NB4 (cell line): ENCODE data around the gene VSIG2.

Experiments
- DNase-seq: peaks from one replicate; pipeline ENCODE4 v3.0.0; 2010; ENCODE audit warnings: low read depth
- H3K4me3 ChIP-seq: one replicate; pipeline ENCODE4 v1.5.1; 2011; ENCODE audit warnings: mild to moderate bottlenecking, low read depth, low read length, moderate library complexity
- MYC ChIP-seq: IDR thresholded peaks from 2 replicates; pipeline ENCODE4 v1.6.1; 2011; ENCODE audit warnings: low read depth, low read length
- POLR2A ChIP-seq: IDR thresholded peaks from 2 replicates; pipeline ENCODE4 v1.6.1; 2011; ENCODE audit warnings: mild to moderate bottlenecking; ENCODE audit not compliant: insufficient read length; ENCODE audit errors: extremely low read depth
- TF ChIP-seq, protein P1 (sequence below): IDR thresholded peaks from one replicate; pipeline ENCODE4 v1.5.1; 2012; ENCODE audit warnings: low read depth, low read length
- TF ChIP-seq, protein P2 (sequence below): IDR thresholded peaks from 2 replicates; pipeline ENCODE4 v1.6.1; 2011; ENCODE audit warnings: low read depth, low read length

Gene VSIG2

DNA sequence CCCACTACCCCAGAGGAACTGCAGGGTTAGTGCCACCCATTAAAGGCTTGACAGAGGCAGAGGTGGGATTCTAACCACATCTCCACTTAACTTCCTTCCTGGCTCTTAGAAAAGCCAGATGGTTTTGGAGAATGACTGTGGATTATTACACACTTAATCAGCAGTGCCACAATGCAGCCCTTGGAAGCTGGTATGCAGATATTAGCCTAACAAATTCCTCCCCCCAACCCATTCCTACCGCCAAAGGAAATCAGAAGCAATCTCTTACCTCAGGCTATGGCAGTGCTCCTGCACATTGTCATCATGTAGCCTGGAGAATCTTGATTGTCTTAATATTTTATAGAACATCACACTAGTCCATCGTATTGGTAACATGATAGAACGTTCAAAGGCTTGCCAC, 35.5 kb downstream of the VSIG2 start:
- DNase-seq = no peak
- TF ChIP-seq POLR2A (no peak), MYC (no peak)
- TF ChIP-seq, protein P1, sequence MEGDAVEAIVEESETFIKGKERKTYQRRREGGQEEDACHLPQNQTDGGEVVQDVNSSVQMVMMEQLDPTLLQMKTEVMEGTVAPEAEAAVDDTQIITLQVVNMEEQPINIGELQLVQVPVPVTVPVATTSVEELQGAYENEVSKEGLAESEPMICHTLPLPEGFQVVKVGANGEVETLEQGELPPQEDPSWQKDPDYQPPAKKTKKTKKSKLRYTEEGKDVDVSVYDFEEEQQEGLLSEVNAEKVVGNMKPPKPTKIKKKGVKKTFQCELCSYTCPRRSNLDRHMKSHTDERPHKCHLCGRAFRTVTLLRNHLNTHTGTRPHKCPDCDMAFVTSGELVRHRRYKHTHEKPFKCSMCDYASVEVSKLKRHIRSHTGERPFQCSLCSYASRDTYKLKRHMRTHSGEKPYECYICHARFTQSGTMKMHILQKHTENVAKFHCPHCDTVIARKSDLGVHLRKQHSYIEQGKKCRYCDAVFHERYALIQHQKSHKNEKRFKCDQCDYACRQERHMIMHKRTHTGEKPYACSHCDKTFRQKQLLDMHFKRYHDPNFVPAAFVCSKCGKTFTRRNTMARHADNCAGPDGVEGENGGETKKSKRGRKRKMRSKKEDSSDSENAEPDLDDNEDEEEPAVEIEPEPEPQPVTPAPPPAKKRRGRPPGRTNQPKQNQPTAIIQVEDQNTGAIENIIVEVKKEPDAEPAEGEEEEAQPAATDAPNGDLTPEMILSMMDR = no peak
- TF ChIP-seq, protein P2, sequence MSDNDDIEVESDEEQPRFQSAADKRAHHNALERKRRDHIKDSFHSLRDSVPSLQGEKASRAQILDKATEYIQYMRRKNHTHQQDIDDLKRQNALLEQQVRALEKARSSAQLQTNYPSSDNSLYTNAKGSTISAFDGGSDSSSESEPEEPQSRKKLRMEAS = no peak
- no peak overlapping the region for H3K4me3 ChIP-seq

DNA sequence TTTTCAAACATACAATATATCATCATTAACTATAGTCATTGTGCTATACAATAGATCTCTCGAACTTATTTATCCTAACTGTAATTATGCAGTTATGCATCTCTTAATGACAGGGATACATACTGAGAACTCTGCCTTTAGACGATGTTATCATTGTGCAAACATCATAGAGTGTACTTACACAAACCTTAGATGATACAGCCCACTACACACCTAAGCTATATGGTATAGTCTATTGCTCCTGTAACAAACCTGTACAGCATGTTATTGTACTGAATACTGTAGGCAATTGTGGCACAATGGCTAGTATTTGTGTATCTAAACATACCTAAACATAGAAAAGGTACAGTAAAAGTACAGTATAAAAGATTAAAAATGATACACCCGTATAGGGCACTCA, 39.7 kb downstream of the VSIG2 start:
- no peak overlapping the region for H3K4me3 ChIP-seq
- TF ChIP-seq, protein P2 = no peak
- TF ChIP-seq, protein P1 = no peak
- no peak for TF ChIP-seq MYC
- no peak for DNase-seq

DNA sequence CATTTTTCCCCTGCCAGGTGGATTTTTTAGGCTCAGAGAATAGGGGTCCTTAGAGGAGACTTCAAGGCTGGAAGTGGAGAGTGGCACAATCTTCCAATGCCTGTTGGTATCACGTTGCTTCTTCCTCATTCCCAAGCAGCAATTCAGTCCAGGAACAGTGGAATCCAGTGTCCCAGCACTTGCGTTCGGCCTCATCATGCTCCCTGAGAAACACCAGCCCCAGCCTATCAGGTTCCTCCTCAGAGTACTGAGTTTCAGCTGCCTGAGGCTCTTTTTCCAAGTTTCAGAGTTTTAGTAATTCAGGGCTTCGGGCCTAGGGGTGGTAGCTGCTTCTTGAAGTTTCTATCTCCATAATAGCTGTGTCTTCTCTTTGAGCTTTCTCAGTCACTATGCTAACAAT, 44.2 kb downstream of the VSIG2 start:
- no peak overlapping the region for H3K4me3 ChIP-seq
- TF ChIP-seq, protein P2 = no peak
- TF ChIP-seq MYC (no peak), POLR2A (no peak)
- TF ChIP-seq, protein P1 = no peak
- no peak for DNase-seq

DNA sequence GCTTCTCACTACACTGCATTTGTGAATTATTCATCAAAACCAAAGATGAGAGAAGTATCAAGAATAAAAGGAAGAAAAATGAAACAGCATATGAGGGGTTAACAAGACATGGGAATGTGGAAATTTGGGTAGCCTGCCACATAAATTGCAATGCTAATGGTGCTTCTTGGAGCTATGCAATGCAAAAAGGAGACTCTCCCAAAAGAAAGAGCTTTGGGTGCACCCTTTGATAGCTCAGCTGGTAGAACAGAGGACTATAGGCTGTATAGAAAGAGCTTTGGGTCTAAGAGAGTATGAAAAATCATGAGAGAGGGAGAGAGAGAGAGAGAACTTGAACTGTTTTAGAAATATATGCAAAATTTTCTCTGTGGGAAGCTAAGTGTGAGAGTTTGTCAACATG, 52.0 kb downstream of the VSIG2 start:
- no peak overlapping the region for H3K4me3 ChIP-seq
- TF ChIP-seq, protein P2 = no peak
- no peak for TF ChIP-seq POLR2A
- TF ChIP-seq, protein P1 = no peak
- TF ChIP-seq MYC = no peak
- DNase-seq = no peak

DNA sequence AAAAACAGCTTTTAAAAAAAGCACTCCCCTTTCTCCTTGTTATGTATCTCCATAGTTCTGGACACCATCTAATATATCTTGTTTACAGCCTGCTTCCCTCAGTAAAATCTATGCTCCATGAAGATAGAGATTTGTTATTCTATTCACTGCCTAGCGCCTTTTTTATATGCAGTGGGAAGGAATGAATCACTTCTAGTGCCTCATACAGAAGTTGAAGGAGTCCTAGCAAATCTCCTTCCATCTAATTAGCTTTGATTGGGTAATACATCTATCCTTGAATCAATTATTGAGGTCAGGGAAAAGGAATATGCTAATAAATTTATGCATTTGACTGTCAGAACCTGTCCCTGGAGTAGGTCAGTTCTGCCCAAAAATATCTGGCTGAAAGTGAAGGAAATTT, 52.5 kb downstream of the VSIG2 start:
- DNase-seq = no peak
- H3K4me3 ChIP-seq = no peak overlapping the region
- TF ChIP-seq MYC (no peak), POLR2A (no peak)
- TF ChIP-seq, protein P1 = no peak
- TF ChIP-seq, protein P2 = no peak
